Measurements from ENCODE around the gene SBNO2. TPM values are rescaled to one million over a fixed set of nuclear protein-coding genes. Genes with fewer than 3 reads are reported as not detected.

SBNO2 gene
- total RNA-seq, 1 experiment from 2014 or later, result 51.8 TPM

GRCh38 chr19:1097810-1098176 lies 76.3 kb downstream of the SBNO2 start:
- peaks cover 27% of the 10 kb centered on the region for H3K4me1 ChIP-seq (ENCODE audit: insufficient read depth, low read length, poor library complexity, severe bottlenecking)
- no peaks in the 10 kb centered on the region for H3K27me3 ChIP-seq (replicated peaks; ENCODE audit: insufficient read depth, low read depth, low read length, poor library complexity)
- intact Hi-C loops (cut with micrococcal nuclease; ENCODE audit: unreplicated experiment), result no loop called here
- no peak for TF ChIP-seq EZH2 (IDR thresholded peaks at IDR 0.05; ENCODE audit: borderline replicate concordance, low read depth, low read length, poor library complexity, severe bottlenecking)
- TF ChIP-seq CTCF (conservative IDR thresholded peaks at IDR 0.05; ENCODE audit: low read depth, low read length), result no peak
- H3K4me3 ChIP-seq (ENCODE audit: low read depth, low read length, poor library complexity, severe bottlenecking), result no peak overlapping the region
- BruUV-seq (replicated peaks), result no TSS peak
- no peak for DNase-seq (ENCODE audit: low spot score)
- ChIA-PET POLR2A (ENCODE audit: low non-redundant PET) (interaction anchor here (0.6 kb wide), 1 partner anchor 8 kb away, joined by 3 read pairs; no protein-coding TSS in a partner anchor), CTCF (no interaction called here)
- peaks cover 10% of the 10 kb centered on the region for H3K36me3 ChIP-seq (ENCODE audit: insufficient read depth, low read length, poor library complexity, severe bottlenecking)
- no peak overlapping the region for H3K27ac ChIP-seq (ENCODE audit: low read depth, low read length, poor library complexity, severe bottlenecking)
- peaks cover 6% of the 10 kb centered on the region for H3K9me3 ChIP-seq (ENCODE audit: low read depth, low read length, poor library complexity, severe bottlenecking)

GRCh38 chr19:1094978-1095701 lies 78.9 kb downstream of the SBNO2 start, which contains the start of gene POLR2E:
TSS of gene POLR2E (minus strand) at chr19:1095375. CDS start at chr19:1095315, 60 bp downstream.
- TF ChIP-seq CTCF (conservative IDR thresholded peaks at IDR 0.05; ENCODE audit: low read depth, low read length) (no peak), EZH2 (IDR thresholded peaks at IDR 0.05; ENCODE audit: borderline replicate concordance, low read depth, low read length, poor library complexity, severe bottlenecking) (no peak)
- Histone ChIP-seq H3K9me3 (ENCODE audit: low read depth, low read length, poor library complexity, severe bottlenecking) (peaks cover 6% of the 10 kb centered on the region), H3K4me3 (ENCODE audit: low read depth, low read length, poor library complexity, severe bottlenecking) (peak within 1 kb of the TSS; percentile 99), H3K36me3 (ENCODE audit: insufficient read depth, low read length, poor library complexity, severe bottlenecking) (peaks cover 29% of the 10 kb centered on the region), H3K27me3 (replicated peaks; ENCODE audit: insufficient read depth, low read depth, low read length, poor library complexity) (no peaks in the 10 kb centered on the region), H3K4me1 (ENCODE audit: insufficient read depth, low read length, poor library complexity, severe bottlenecking) (peaks cover 13% of the 10 kb centered on the region), H3K27ac (ENCODE audit: low read depth, low read length, poor library complexity, severe bottlenecking) (peak within 1 kb of the TSS; percentile 87)
- DNase-seq (ENCODE audit: low spot score), result peak; percentile 99
- ChIA-PET POLR2A (ENCODE audit: low non-redundant PET) (no interaction called here), CTCF (no interaction called here)
- no TSS peak for BruUV-seq (replicated peaks)
- intact Hi-C loops (cut with micrococcal nuclease; ENCODE audit: unreplicated experiment), result no loop called here

GRCh38 chr19:1094655-1094977 lies 79.5 kb downstream of the SBNO2 start:
- intact Hi-C loops (cut with micrococcal nuclease; ENCODE audit: unreplicated experiment), result no loop called here
- no TSS peak for BruUV-seq (replicated peaks)
- peak overlapping the region; percentile 87 for H3K27ac ChIP-seq (ENCODE audit: low read depth, low read length, poor library complexity, severe bottlenecking)

More at GRCh38 chr19:1094655-1094977, 79.5 kb downstream of the SBNO2 start:
- Histone ChIP-seq H3K27me3 (replicated peaks; ENCODE audit: insufficient read depth, low read depth, low read length, poor library complexity) (no peaks in the 10 kb centered on the region), H3K4me3 (ENCODE audit: low read depth, low read length, poor library complexity, severe bottlenecking) (peak overlapping the region; percentile 99), H3K9me3 (ENCODE audit: low read depth, low read length, poor library complexity, severe bottlenecking) (peaks cover 2% of the 10 kb centered on the region), H3K36me3 (ENCODE audit: insufficient read depth, low read length, poor library complexity, severe bottlenecking) (peaks cover 31% of the 10 kb centered on the region), H3K4me1 (ENCODE audit: insufficient read depth, low read length, poor library complexity, severe bottlenecking) (peaks cover 13% of the 10 kb centered on the region)
- ChIA-PET CTCF (no interaction called here), POLR2A (ENCODE audit: low non-redundant PET) (no interaction called here)
- TF ChIP-seq EZH2 (IDR thresholded peaks at IDR 0.05; ENCODE audit: borderline replicate concordance, low read depth, low read length, poor library complexity, severe bottlenecking) (no peak), CTCF (conservative IDR thresholded peaks at IDR 0.05; ENCODE audit: low read depth, low read length) (no peak)
- DNase-seq (ENCODE audit: low spot score), result no peak
